H9 (cell line): ENCODE data around the gene LRPAP1. TPM values are rescaled to one million over a fixed set of nuclear protein-coding genes. Genes with fewer than 3 reads are reported as not detected.

ENCODE experiments used
- DNase-seq: peaks from one replicate; pipeline ENCODE4 v3.0.0-alpha.2; 2017
- H2AFZ ChIP-seq: one replicate; pipeline ENCODE4 v1.6.1; 2013; ENCODE audit warnings: mild to moderate bottlenecking, low read length, control low read depth, moderate library complexity
- H2AK5ac ChIP-seq: 2 replicates; pipeline ENCODE4 v1.6.1; 2013; ENCODE audit warnings: low read length, control low read depth, mixed read lengths; ENCODE audit not compliant: insufficient read length
- H2BK120ac ChIP-seq: one replicate; pipeline ENCODE4 v1.6.1; 2013; ENCODE audit warnings: low read depth, mild to moderate bottlenecking, low read length, control low read depth, inconsistent platforms; ENCODE audit not compliant: poor library complexity, severe bottlenecking
- H2BK12ac ChIP-seq: 2 replicates; pipeline ENCODE4 v1.6.1; 2013; ENCODE audit warnings: low read length, control low read depth, mixed read lengths, low read depth; ENCODE audit not compliant: insufficient read length
- H2BK15ac ChIP-seq: 2 replicates; pipeline ENCODE4 v1.6.1; 2013; ENCODE audit warnings: low read depth, low read length, control low read depth
- H2BK20ac ChIP-seq: one replicate; pipeline ENCODE4 v1.6.1; 2013; ENCODE audit warnings: low read depth, mild to moderate bottlenecking, low read length, control low read depth, inconsistent platforms; ENCODE audit not compliant: poor library complexity, severe bottlenecking
- H2BK5ac ChIP-seq: 2 replicates; pipeline ENCODE4 v1.6.1; 2013; ENCODE audit warnings: low read length, control low read depth, mixed read lengths; ENCODE audit not compliant: insufficient read length
- H3K14ac ChIP-seq: 2 replicates; pipeline ENCODE4 v1.6.1; 2013; ENCODE audit warnings: low read length, control low read depth; ENCODE audit not compliant: insufficient read depth
- H3K18ac ChIP-seq: 2 replicates; pipeline ENCODE4 v1.6.1; 2013; ENCODE audit warnings: low read depth, mild to moderate bottlenecking, mixed read lengths, low read length, control low read depth; ENCODE audit not compliant: insufficient read length
- H3K23ac ChIP-seq: 2 replicates; pipeline ENCODE4 v1.6.1; 2013; ENCODE audit warnings: low read length, control low read depth, mixed read lengths, low read depth; ENCODE audit not compliant: insufficient read length
- H3K23me2 ChIP-seq: 2 replicates; pipeline ENCODE4 v1.6.1; 2013; ENCODE audit warnings: low read depth, mild to moderate bottlenecking, mixed read lengths, low read length, control low read depth; ENCODE audit not compliant: insufficient read length, poor library complexity, severe bottlenecking
- H3K27ac ChIP-seq: 2 replicates; pipeline ENCODE4 v1.5.1; 2013; ENCODE audit warnings: low read length, control low read depth, mixed read lengths, low read depth; ENCODE audit not compliant: insufficient read length
- H3K27me3 ChIP-seq: 2 replicates; pipeline ENCODE4 v1.6.1; 2013; ENCODE audit warnings: low read length, control low read depth, inconsistent platforms; ENCODE audit not compliant: insufficient read depth
- H3K4ac ChIP-seq: 2 replicates; pipeline ENCODE4 v1.6.1; 2013; ENCODE audit warnings: low read depth, mild to moderate bottlenecking, control low read depth, inconsistent platforms, low read length, moderate library complexity
- H3K4me1 ChIP-seq: 2 replicates; pipeline ENCODE4 v1.6.1; 2013; ENCODE audit warnings: low read length, control low read depth, inconsistent platforms; ENCODE audit not compliant: insufficient read depth
- H3K4me2 ChIP-seq: 2 replicates; pipeline ENCODE4 v1.6.1; 2013; ENCODE audit warnings: low read length, control low read depth, mixed read lengths; ENCODE audit not compliant: insufficient read length, insufficient read depth
- H3K56ac ChIP-seq: 2 replicates; pipeline ENCODE4 v1.6.1; 2013; ENCODE audit warnings: low read depth, mild to moderate bottlenecking, mixed read lengths, low read length, control low read depth; ENCODE audit not compliant: insufficient read length
- H3K79me1 ChIP-seq: 2 replicates; pipeline ENCODE4 v1.6.1; 2013; ENCODE audit warnings: low read depth, mild to moderate bottlenecking, moderate library complexity, low read length, control low read depth, inconsistent platforms; ENCODE audit not compliant: insufficient read depth, poor library complexity, severe bottlenecking
- H3K79me2 ChIP-seq: 2 replicates; pipeline ENCODE4 v1.6.1; 2013; ENCODE audit warnings: low read length, control low read depth, inconsistent platforms; ENCODE audit not compliant: insufficient read depth
- H3K9ac ChIP-seq: 2 replicates; pipeline ENCODE4 v1.6.1; 2013; ENCODE audit warnings: low read length, control low read depth, mixed read lengths; ENCODE audit not compliant: insufficient read length; ENCODE audit errors: extremely low read depth
- H3K9me3 ChIP-seq: one replicate; pipeline ENCODE4 v1.6.1; 2013; ENCODE audit warnings: low read depth, low read length, inconsistent platforms; ENCODE audit not compliant: control insufficient read depth
- H3T11ph ChIP-seq: one replicate; pipeline ENCODE4 v1.6.1; 2013; ENCODE audit warnings: mild to moderate bottlenecking, low read length, control low read depth, inconsistent platforms
- H4K20me1 ChIP-seq: one replicate; pipeline ENCODE4 v1.6.1; 2013; ENCODE audit not compliant: control insufficient read depth, insufficient read length, insufficient read depth
- H4K5ac ChIP-seq: 2 replicates; pipeline ENCODE4 v1.6.1; 2013; ENCODE audit warnings: low read depth, mild to moderate bottlenecking, mixed read lengths, low read length, control low read depth; ENCODE audit not compliant: insufficient read length
- H4K8ac ChIP-seq: replicated peaks from 2 replicates; pipeline ENCODE4 v1.6.1; 2013; ENCODE audit warnings: low read length, control low read depth, mixed read lengths, low read depth; ENCODE audit not compliant: insufficient read length
- H4K91ac ChIP-seq: 2 replicates; pipeline ENCODE4 v1.6.1; 2013; ENCODE audit warnings: low read depth, mild to moderate bottlenecking, moderate library complexity, mixed read lengths, low read length, control low read depth; ENCODE audit not compliant: insufficient read length
- H3K27ac Mint-ChIP-seq, 3 experiments: 2 replicates in 2 of 3; 3 replicates in 1 of 3; pipeline ENCODE4 v1.8.0; 2020 to 2021; ENCODE audit warnings: mixed read lengths in 3 of 3, mild to moderate bottlenecking in 1 of 3, moderate library complexity in 1 of 3
- H3K27me3 Mint-ChIP-seq: 2 replicates; pipeline ENCODE4 v1.8.0; 2021; ENCODE audit warnings: low read depth, mild to moderate bottlenecking, moderate library complexity, mixed read lengths
- H3K36me3 Mint-ChIP-seq, 3 experiments: 2 replicates in 2 of 3; 3 replicates in 1 of 3; pipeline ENCODE4 v1.8.0; 2020 to 2021; ENCODE audit warnings: low read depth in 3 of 3, mixed read lengths in 3 of 3; ENCODE audit not compliant: insufficient read depth in 1 of 3
- H3K4me1 Mint-ChIP-seq, 2 experiments: 2 replicates each; pipeline ENCODE4 v1.8.0; 2020; ENCODE audit warnings: mixed read lengths in 2 of 2
- H3K4me3 Mint-ChIP-seq, 2 experiments: 2 replicates in 1 of 2; 3 replicates in 1 of 2; pipeline ENCODE4 v1.8.0; 2020 to 2021; ENCODE audit warnings: mild to moderate bottlenecking in 2 of 2, mixed read lengths in 2 of 2, moderate library complexity in 1 of 2
- H3K9me3 Mint-ChIP-seq, 2 experiments: 2 replicates in 1 of 2; 3 replicates in 1 of 2; pipeline ENCODE4 v1.8.0; 2020; ENCODE audit warnings: mild to moderate bottlenecking in 2 of 2, mixed read lengths in 2 of 2, moderate library complexity in 1 of 2
- CTCF ChIP-seq: fragments of 200-600 bp; sonication (generic); conservative IDR thresholded peaks from 3 replicates; pipeline ENCODE4 v1.8.0; 2021; ENCODE audit warnings: antibody characterized with exemption, mild to moderate bottlenecking
- WGBS: extraction: QIAGEN DNeasy Blood & Tissue Kit; methylation state at CpG from one replicate; pipeline ENCODE4 v1.1.7; 2013; ENCODE audit warnings: missing lambda C conversion rate, low lambda C conversion rate, mixed read lengths; ENCODE audit not compliant: insufficient read length; ENCODE audit errors: extremely low coverage; 5-methylcytosine and 5-hydroxymethylcytosine counted together
- total RNA-seq: library from RNA; stranded (reverse); gene quantifications from 2 replicates; pipeline ENCODE4 v1.2.1, GENCODE V29; 2021

Gene LRPAP1
- total RNA-seq, 1 experiment from 2014 or later = 85.9 TPM

GRCh38 chr4:3523146-3523627, 9.0 kb downstream of the LRPAP1 start:
- Histone ChIP-seq H3K4ac (no peak overlapping the region), H2BK20ac (no peak overlapping the region), H3K27me3 (no peaks in the 10 kb centered on the region), H3K18ac (no peak overlapping the region), H3K9ac (no peak overlapping the region), H3K23me2 (no peaks in the 10 kb centered on the region), H3K79me2 (no peaks in the 10 kb centered on the region; the same call in 1 of the 2 replicates), H2AFZ (no peak overlapping the region), H2BK120ac (no peak overlapping the region), H3K14ac (no peak overlapping the region), H3K79me1 (peaks cover under 1% of the 10 kb centered on the region), H3K56ac (no peak overlapping the region), H2BK12ac (no peak overlapping the region), H3K9me3 (no peaks in the 10 kb centered on the region), H3T11ph (no peak overlapping the region), H4K91ac (no peak overlapping the region), H3K23ac (no peak overlapping the region), H2AK5ac (no peak overlapping the region), H2BK15ac (no peak overlapping the region), H2BK5ac (no peak overlapping the region), H3K4me2 (no peak overlapping the region), H4K20me1 (no peaks in the 10 kb centered on the region), H3K27ac (no peak overlapping the region), H4K8ac (no peak overlapping the region), H4K5ac (no peak overlapping the region), H3K4me1 (no peaks in the 10 kb centered on the region)
- Mint-ChIP-seq H3K9me3 (no peaks in the 10 kb centered on the region), H3K4me3 (no peak overlapping the region), H3K27ac (no peak overlapping the region; a peak in 1 of 7 replicates), H3K36me3 (peaks cover 21 to 51% (median 50%) of the 10 kb centered on the region in 3 experiments), H3K27me3 (no peaks in the 10 kb centered on the region; the same call in 1 of the 2 replicates), H3K4me1 (peaks cover 0 to 11% of the 10 kb centered on the region in 2 experiments; a peak in 2 of 4 replicates)
- TF ChIP-seq CTCF = no peak
- no CpG with 5 or more reads among the region's 10 CpGs for WGBS
- DNase-seq = no peak
